ENCODE data around the gene CAPN13.

The CAPN13 gene

DNA sequence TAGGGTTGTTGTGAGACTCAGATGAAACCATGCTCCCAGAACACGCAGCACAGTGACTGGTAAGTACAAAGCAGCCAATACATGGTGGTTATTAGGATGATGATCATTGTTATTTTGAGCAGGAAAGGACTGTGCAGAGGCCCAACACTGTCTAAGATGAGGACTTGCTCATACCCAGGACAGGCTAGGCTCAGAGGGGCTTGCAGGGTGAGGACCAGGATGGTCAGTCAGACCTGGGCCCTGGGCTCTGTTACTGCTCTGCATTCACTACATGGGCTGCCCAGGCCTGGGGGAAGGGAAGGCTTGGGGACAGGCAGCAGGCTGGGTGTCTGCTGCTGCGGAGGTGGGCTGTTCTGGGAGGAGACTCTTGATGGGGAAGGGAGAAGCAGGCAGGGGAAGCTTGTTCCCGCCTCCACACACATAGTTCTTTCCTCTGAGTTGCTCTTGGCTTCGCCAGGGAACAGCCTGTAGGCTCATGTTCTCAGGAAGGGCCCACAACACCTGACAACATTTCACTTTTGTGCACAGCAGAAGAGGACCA is 17.5 kb downstream of the CAPN13 start:
- DNase-seq (ENCODE audit: extremely low read depth in 1 of 2, low read depth in 1 of 2): no peak

- DNase-seq (ENCODE audit: extremely low read depth in 1 of 2, low read depth in 1 of 2): no peak
Measured at GRCh38 chr2:30786923-30787685, 20.1 kb downstream of the CAPN13 start.

GRCh38 chr2:30784682-30785081 is 22.6 kb downstream of the CAPN13 start:
- no peak for DNase-seq (ENCODE audit: extremely low read depth in 1 of 2, low read depth in 1 of 2)

GRCh38 chr2:30781961-30782533 is 25.2 kb downstream of the CAPN13 start:
- no peak for DNase-seq (ENCODE audit: extremely low read depth in 1 of 2, low read depth in 1 of 2)

GRCh38 chr2:30781451-30781850 is 25.8 kb downstream of the CAPN13 start:
- DNase-seq (ENCODE audit: extremely low read depth in 1 of 2, low read depth in 1 of 2): no peak

DNA sequence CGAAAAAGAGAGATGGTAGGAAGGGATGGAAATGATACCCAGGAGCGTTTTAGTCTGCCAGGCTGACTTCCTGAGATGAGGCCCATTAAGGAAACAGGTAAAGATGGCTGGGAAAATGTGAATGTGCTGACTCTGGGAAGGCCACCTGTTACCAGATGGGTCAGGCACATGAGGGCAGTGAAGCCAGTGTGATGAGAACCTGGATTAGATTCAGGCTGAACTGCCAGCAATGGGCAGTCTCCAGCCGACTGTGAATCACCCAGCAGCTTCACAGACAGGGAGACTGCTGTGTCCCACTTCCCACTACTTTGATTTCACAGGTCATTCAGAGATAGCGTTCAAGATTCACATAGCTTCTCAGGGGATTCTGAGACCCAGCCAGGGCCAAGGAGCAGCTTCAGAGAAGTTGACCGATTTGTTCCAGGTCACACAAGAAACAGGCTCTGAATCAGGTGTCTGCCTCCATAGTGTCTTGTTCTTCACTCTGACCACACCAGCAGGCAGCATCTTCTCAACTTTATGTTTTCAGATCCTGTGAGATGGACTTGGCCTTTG is 26.4 kb downstream of the CAPN13 start:
- no peak for DNase-seq (ENCODE audit: extremely low read depth in 1 of 2, low read depth in 1 of 2)

- no peak for DNase-seq (ENCODE audit: extremely low read depth in 1 of 2, low read depth in 1 of 2)
Measured at GRCh38 chr2:30778611-30779010, 28.6 kb downstream of the CAPN13 start.

DNA sequence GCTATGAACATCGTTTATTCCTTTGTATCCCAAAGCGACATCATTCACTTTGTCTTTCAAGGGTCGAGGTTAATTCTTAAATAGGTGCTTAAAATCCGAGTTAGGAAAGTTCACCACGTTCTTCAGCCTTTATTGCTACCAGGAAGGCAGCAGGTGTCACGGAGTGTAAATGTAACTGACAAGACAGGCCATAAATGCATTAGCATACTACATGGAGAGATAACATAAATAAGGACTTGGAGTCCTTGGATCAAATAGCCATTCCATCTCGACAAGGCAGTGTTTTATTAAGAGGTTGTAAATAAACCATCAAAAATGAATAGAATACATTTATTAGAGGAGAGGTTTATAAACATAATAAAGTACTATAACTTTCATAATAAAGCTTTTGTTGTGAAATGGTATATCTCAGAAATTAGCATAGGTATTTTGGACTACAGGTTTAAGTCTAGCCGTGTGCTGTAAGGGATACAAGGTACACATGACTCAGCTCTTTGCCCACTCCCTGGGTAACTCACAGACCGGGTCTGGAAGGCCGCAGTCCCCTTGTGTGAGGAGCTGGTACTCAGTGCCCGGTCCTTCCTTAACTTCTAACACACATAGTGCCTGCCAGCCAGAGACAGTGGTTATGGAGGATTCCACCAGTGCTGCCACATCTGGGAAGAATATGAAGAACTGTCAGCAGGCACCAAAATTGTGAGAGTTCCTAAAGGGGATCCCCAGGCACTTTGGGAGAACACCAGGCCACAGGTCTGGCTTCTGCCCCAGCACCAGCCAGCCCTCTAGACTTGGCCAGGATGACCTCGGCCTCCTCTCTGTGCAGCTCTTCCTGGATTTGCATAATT is 29.4 kb downstream of the CAPN13 start:
- DNase-seq (ENCODE audit: extremely low read depth in 1 of 2, low read depth in 1 of 2): no peak

DNA sequence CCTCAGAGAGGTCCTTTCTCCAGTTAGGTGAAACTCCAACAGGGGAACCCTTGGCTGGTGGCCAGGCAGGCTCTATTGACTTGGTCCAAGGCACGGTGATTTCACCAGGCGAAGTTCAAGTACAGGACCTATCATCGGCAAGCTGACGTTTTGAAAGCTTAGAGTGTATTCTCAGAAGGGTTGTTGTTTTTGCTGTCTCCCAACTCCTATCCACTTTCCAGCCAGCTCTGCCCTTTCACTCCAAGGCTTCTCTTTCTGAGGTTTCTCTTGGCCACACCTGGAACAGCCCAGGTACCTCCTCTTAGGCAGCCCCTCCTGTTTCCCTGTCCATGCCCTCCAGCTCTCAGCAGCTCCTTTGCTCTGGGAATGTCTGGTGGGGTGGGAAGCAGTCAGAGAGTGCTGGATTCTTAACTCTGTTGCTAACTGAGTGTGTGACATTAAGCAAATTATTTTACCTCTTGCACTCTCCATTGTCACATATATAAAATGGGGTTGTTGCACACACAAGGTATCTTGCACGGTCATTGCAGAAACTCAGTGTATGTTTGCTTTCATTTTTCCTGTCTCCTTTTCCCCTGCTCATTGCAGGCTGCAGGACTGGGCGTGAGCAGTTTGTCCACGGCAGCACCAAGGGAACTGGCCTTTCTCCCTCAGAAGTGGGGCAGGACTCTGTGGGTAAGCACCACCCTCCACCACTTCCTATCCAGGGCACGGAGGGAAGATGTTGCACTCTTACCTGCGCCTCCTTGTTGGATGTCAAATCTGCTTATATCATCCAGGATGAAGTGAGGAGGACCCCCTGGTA is 30.2 kb downstream of the CAPN13 start:
- no peak for DNase-seq (ENCODE audit: extremely low read depth in 1 of 2, low read depth in 1 of 2)

GRCh38 chr2:30775833-30776232 is 31.4 kb downstream of the CAPN13 start:
- DNase-seq (ENCODE audit: extremely low read depth in 1 of 2, low read depth in 1 of 2): no peak

GRCh38 chr2:30772021-30772705 is 35.1 kb downstream of the CAPN13 start:
- no peak for DNase-seq (ENCODE audit: extremely low read depth in 1 of 2, low read depth in 1 of 2)

- no peak for DNase-seq (ENCODE audit: extremely low read depth in 1 of 2, low read depth in 1 of 2)
Measured at GRCh38 chr2:30770816-30771576, 36.2 kb downstream of the CAPN13 start.

GRCh38 chr2:30769891-30770462 is 37.3 kb downstream of the CAPN13 start:
- DNase-seq (ENCODE audit: extremely low read depth in 1 of 2, low read depth in 1 of 2): no peak

- no peak for DNase-seq (ENCODE audit: extremely low read depth in 1 of 2, low read depth in 1 of 2)
Measured at GRCh38 chr2:30769481-30769780, 37.8 kb downstream of the CAPN13 start.

DNA sequence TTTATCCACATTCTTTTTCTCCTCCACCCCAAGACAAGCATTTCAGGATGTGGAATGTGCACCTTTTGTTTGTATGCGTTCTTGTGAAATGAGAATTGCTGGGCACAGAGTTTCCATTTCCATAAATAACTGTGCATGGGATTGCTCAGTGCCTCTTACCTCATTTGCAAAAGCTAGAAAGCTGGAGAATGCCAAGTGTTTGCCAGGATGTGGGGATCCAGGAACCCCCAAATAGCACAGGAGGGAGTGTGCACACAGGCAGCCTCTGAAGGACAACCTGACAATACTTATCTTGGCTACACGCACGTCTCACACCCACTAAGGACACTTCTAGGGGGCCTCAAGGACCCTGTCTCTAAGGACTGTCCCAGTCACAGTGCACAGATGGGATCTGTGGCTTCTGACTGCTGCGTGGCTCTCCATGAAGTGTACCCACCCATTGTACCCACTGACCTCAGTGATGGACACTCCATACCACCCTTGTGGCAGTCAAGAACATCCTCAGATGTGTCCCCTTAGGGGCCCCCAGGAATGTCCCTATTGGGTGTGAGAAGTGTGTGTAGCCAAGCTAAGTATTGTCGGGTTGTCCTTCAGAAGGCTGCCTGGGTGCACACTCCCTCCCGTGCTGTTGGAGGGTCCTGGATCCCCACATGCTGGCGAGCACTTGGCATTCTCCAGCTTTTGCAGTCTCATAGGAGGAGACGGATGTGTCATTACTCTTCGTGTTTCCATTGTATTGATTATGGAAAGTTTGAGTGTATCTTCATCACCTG is 38.4 kb downstream of the CAPN13 start:
- DNase-seq (ENCODE audit: extremely low read depth in 1 of 2, low read depth in 1 of 2): no peak

DNA sequence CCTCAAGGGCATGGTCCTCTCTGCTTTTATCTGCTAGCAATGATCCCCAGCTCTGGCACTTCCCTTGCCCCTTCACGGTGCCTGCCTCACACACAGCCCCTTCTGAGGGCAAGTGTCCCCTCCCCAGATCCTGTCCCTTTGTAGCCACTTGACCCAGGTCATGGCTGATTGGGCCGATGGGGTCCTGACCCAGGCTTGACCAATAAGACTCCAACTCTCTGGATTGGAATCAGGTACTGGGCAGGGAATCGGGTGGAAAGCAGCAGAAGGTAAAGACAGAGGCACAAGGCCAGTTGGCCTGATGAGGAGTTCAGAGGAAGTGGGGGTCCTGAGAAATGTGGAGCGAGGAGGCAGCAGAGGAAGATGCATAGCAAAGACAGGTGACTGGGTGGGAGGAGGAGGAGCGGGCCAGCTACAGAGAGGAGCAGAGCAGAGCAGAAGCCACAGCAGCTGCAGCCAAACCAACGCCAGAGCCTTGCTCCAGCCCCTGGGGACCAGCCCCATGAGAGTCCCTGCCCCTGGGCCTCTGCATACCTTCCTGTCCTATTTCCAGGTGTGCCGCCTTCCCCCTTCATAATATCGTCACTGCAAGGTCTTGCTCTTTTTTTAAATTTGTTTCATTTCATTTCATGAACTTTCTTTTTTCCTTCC is 39.1 kb downstream of the CAPN13 start:
- no peak for DNase-seq (ENCODE audit: extremely low read depth in 1 of 2, low read depth in 1 of 2)

DNA sequence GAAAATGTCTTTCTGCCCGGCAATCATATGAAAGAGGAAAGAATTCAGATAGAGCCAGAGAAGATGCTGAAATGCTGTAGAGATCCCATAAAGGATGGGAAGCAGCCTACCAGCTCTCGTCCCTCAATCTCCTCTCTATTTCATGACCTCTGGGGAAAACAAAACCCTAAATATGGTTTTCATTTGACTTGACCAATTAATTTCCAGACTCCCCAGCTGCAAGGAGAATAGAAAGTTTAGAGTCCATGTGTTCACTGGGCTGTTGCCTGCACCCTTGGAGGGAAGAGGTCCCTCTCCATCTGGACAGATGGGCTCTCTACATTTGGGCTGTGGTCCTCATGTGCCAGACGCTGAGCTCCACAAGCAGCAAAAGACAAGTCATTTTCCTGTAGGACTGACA is 40.6 kb downstream of the CAPN13 start:
- DNase-seq (ENCODE audit: extremely low read depth in 1 of 2, low read depth in 1 of 2): no peak
